Endothelial cell (in vitro differentiated cells): ENCODE measurements around the gene NHLRC2. TPM values are rescaled to one million over a fixed set of nuclear protein-coding genes. Genes with fewer than 3 reads are reported as not detected.

Source experiments
- DNase-seq: peaks from one replicate; pipeline ENCODE4 v3.0.0; 2021; ENCODE audit warnings: low spot score
- H3K27ac Mint-ChIP-seq: one replicate; pipeline ENCODE4 v1.8.0; 2021; ENCODE audit warnings: mixed read lengths, inconsistent platforms; ENCODE audit not compliant: unreplicated experiment
- H3K27me3 Mint-ChIP-seq: one replicate; pipeline ENCODE4 v1.8.0; 2021; ENCODE audit warnings: mild to moderate bottlenecking, moderate library complexity, mixed read lengths, inconsistent platforms; ENCODE audit not compliant: unreplicated experiment
- H3K36me3 Mint-ChIP-seq: one replicate; pipeline ENCODE4 v1.8.0; 2021; ENCODE audit warnings: mild to moderate bottlenecking, low read depth, mixed read lengths, inconsistent platforms; ENCODE audit not compliant: unreplicated experiment
- H3K4me1 Mint-ChIP-seq: one replicate; pipeline ENCODE4 v1.8.0; 2021; ENCODE audit warnings: mild to moderate bottlenecking, mixed read lengths, inconsistent platforms; ENCODE audit not compliant: unreplicated experiment
- H3K4me3 Mint-ChIP-seq: one replicate; pipeline ENCODE4 v1.8.0; 2021; ENCODE audit warnings: mild to moderate bottlenecking, mixed read lengths, inconsistent platforms; ENCODE audit not compliant: unreplicated experiment
- H3K9me3 Mint-ChIP-seq: one replicate; pipeline ENCODE4 v1.8.0; 2021; ENCODE audit warnings: mixed read lengths, inconsistent platforms; ENCODE audit not compliant: unreplicated experiment
- total RNA-seq: library from RNA; stranded (reverse); fragmentation: NEBNext Ultra II Directional; extraction: Animal tissue kit (Norgen Biotek cat#: 25700); gene quantifications from one replicate; pipeline ENCODE4 v1.2.1, GENCODE V29; 2021; ENCODE audit not compliant: unreplicated experiment
- TF ChIP-seq, protein P1 (sequence below): fragments of 200-600 bp; sonication (generic); IDR thresholded peaks from one replicate; pipeline ENCODE4 v1.5.0; 2021; ENCODE audit warnings: antibody characterized with exemption; ENCODE audit not compliant: unreplicated experiment

NHLRC2 gene
- total RNA-seq, 1 donor from 2014 or later = 22.5 TPM

DNA sequence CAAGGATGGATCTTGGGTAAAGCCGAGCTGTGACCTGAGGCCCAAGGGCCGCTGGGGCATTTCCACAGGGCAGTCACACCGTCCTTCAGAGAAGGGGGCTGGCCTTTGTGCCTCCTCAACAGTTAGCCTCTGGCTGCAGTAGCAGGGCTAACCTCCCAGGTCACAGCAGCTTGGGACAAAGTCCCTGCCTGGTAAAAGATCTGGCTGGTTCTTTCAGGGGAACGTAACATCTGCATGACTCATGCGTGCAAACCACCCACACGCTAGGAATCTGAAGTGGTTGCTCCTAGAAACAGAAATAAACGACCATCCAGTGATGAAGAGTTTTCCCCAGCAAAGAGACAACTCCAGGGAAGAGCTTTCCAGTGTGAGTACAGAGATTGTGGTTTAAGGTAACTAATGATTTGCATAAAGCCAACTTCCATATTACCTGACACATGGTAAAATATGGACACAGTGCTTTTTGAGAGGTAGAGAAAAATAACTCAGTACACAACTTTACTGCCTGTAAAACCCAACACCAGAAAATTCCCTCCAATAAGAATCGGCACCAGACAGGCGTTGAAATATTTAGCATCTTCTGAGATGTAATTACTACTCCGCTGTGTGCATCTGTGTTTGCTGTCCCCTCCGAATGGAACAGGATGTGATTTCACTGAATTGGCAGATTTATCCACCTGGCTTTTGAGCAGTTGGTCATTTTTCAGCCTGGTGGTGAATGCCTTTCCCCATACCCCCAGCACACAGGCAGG, 104.3 kb downstream of the NHLRC2 start:
- Mint-ChIP-seq H3K36me3 (no peaks in the 10 kb centered on the region), H3K4me1 (no peaks in the 10 kb centered on the region), H3K4me3 (no peak overlapping the region), H3K27ac (no peak overlapping the region), H3K27me3 (peaks cover 4% of the 10 kb centered on the region), H3K9me3 (no peaks in the 10 kb centered on the region)
- no peak for DNase-seq
- TF ChIP-seq, protein P1, sequence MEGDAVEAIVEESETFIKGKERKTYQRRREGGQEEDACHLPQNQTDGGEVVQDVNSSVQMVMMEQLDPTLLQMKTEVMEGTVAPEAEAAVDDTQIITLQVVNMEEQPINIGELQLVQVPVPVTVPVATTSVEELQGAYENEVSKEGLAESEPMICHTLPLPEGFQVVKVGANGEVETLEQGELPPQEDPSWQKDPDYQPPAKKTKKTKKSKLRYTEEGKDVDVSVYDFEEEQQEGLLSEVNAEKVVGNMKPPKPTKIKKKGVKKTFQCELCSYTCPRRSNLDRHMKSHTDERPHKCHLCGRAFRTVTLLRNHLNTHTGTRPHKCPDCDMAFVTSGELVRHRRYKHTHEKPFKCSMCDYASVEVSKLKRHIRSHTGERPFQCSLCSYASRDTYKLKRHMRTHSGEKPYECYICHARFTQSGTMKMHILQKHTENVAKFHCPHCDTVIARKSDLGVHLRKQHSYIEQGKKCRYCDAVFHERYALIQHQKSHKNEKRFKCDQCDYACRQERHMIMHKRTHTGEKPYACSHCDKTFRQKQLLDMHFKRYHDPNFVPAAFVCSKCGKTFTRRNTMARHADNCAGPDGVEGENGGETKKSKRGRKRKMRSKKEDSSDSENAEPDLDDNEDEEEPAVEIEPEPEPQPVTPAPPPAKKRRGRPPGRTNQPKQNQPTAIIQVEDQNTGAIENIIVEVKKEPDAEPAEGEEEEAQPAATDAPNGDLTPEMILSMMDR = no peak

DNA sequence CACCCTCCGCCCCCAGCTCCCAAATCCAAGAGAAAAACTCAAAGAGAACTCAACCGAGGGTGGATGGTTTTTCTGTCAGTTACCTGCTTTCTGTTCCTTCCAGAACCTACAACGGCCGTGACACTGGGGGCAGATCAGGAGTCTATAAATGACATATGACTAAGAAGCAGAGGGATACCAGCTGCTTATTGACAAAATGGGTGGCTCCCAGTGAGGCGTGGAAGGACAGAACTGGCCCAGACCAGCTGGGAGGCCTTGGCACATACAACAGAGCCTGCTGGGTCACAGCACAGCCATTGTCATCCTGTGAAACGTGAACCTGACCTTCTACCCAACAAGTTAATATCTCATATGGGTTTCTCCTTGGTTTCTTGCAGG, 104.9 kb downstream of the NHLRC2 start:
- no peak overlapping the region for H3K4me3 Mint-ChIP-seq
- no peak for DNase-seq
- no peak overlapping the region for H3K27ac Mint-ChIP-seq
- no peaks in the 10 kb centered on the region for H3K36me3 Mint-ChIP-seq
- H3K4me1 Mint-ChIP-seq = no peaks in the 10 kb centered on the region
- no peaks in the 10 kb centered on the region for H3K9me3 Mint-ChIP-seq
- TF ChIP-seq, protein P1 = no peak
- H3K27me3 Mint-ChIP-seq = peaks cover 3% of the 10 kb centered on the region

DNA sequence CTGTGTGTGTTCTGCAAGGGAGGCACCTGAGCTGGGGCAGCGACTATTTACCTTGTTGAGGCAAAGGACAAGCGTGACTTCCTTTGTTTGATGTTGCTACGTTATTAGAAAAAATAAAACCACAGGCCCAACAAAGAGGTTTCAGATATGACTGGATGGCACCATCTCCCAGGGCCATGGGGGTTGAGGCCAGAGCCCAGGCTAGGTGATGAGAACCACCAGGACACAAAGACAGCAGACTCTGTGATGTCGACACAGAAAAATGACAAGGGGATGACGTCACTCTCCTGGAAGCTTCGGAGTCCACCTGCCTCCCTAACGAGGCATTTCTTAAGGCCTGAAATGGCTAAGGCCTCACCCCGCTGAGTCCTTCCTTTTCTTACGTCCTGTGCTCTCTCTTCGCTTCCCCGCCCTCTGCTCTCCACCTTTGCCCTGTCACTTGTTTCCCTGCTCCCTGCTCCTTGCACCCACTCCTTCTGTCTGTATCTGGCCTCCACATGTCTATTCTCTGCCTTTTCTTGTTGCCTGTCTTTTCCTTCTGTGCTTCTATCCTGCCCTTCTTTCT, 106.2 kb downstream of the NHLRC2 start:
- Mint-ChIP-seq H3K4me1 (no peaks in the 10 kb centered on the region), H3K27me3 (peaks cover 2% of the 10 kb centered on the region), H3K27ac (no peak overlapping the region), H3K9me3 (no peaks in the 10 kb centered on the region), H3K36me3 (no peaks in the 10 kb centered on the region), H3K4me3 (no peak overlapping the region)
- no peak for DNase-seq
- TF ChIP-seq, protein P1 = no peak

DNA sequence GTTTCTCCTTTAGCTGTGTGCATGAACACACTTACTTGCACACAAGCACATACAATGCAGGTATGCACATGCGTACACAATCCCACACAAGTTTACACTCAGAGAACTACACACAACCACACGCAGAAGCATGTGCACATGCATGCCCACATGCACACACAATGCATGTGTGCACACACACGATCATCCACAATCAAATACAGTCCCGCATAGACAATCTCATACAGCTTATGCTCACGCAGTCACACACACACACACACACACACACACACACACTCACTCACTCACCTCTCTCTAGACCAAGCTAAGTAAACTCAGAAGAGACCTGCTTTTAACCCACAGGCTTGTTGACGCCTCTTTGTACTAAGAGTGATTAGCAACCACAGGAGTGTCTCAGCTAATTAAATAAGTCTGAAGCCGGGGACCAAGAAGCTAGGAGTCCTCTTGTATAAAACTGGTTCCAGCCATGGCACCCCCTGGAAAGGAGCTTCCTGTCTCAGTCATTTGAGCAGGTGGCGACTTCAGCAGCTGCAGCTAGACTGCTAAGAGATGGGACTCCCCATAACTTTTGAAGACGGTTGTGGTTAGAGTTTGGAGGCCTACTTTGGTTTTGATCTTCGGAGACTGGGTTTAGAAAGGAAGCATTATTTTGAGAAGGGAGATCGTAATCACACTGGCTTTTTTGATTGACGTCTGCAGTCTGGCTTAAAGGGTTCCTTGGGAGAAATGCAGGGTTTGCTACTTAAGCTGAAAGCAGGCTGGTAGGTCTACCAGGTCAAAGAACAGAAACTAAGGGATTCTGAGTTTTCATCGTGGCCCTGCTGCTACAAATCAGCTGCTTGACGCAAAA, 106.9 kb downstream of the NHLRC2 start:
- DNase-seq = no peak
- no peaks in the 10 kb centered on the region for H3K4me1 Mint-ChIP-seq
- peaks cover 2% of the 10 kb centered on the region for H3K27me3 Mint-ChIP-seq
- no peaks in the 10 kb centered on the region for H3K9me3 Mint-ChIP-seq
- H3K36me3 Mint-ChIP-seq = no peaks in the 10 kb centered on the region
- no peak overlapping the region for H3K27ac Mint-ChIP-seq
- TF ChIP-seq, protein P1 = no peak
- no peak overlapping the region for H3K4me3 Mint-ChIP-seq
